ENCODE measurements around the gene IQSEC3.

The IQSEC3 gene

GRCh38 chr12:188910-189621 lies 122.5 kb downstream of the IQSEC3 start:
- TF ChIP-seq CTCF (conservative IDR thresholded peaks at IDR 0.05; ENCODE audit: low read depth, low read length): peak; percentile 64
- peak overlapping the region; percentile 55 for H3K4me3 ChIP-seq (ENCODE audit: low read depth, low read length)
- DNase-seq (ENCODE audit: low read depth): peak; percentile 64

GRCh38 chr12:189622-189962 lies 123.0 kb downstream of the IQSEC3 start:
- no peak overlapping the region for H3K4me3 ChIP-seq (ENCODE audit: low read depth, low read length)
- no peak for TF ChIP-seq CTCF (conservative IDR thresholded peaks at IDR 0.05; ENCODE audit: low read depth, low read length)
- DNase-seq (ENCODE audit: low read depth): no peak

- no peak for DNase-seq (ENCODE audit: low read depth)
- no peak overlapping the region for H3K4me3 ChIP-seq (ENCODE audit: low read depth, low read length)
- no peak for TF ChIP-seq CTCF (conservative IDR thresholded peaks at IDR 0.05; ENCODE audit: low read depth, low read length)
These were observed 124.3 kb downstream of the IQSEC3 start for GRCh38 chr12:190881-191280.

GRCh38 chr12:191541-191940 lies 125.0 kb downstream of the IQSEC3 start:
- no peak overlapping the region for H3K4me3 ChIP-seq (ENCODE audit: low read depth, low read length)
- peak; percentile 22 for DNase-seq (ENCODE audit: low read depth)
- no peak for TF ChIP-seq CTCF (conservative IDR thresholded peaks at IDR 0.05; ENCODE audit: low read depth, low read length)

GRCh38 chr12:193261-193660 lies 126.7 kb downstream of the IQSEC3 start:
- TF ChIP-seq CTCF (conservative IDR thresholded peaks at IDR 0.05; ENCODE audit: low read depth, low read length): no peak
- no peak overlapping the region for H3K4me3 ChIP-seq (ENCODE audit: low read depth, low read length)
- no peak for DNase-seq (ENCODE audit: low read depth)

- no peak for DNase-seq (ENCODE audit: low read depth)
- TF ChIP-seq CTCF (conservative IDR thresholded peaks at IDR 0.05; ENCODE audit: low read depth, low read length): no peak
- no peak overlapping the region for H3K4me3 ChIP-seq (ENCODE audit: low read depth, low read length)
These were observed 127.7 kb downstream of the IQSEC3 start for GRCh38 chr12:194276-194675.

GRCh38 chr12:195156-195555 lies 128.6 kb downstream of the IQSEC3 start:
- no peak for DNase-seq (ENCODE audit: low read depth)
- no peak overlapping the region for H3K4me3 ChIP-seq (ENCODE audit: low read depth, low read length)
- TF ChIP-seq CTCF (conservative IDR thresholded peaks at IDR 0.05; ENCODE audit: low read depth, low read length): no peak

Measured in choroid plexus epithelial cell (primary cell).